ENCODE measurements around the gene FOXO6. TPM values are rescaled to one million over a fixed set of nuclear protein-coding genes. Genes with fewer than 3 reads are reported as not detected.
A peak's percentile ranks its signal among the peaks of the same experiment; 100 is the strongest.

Gene FOXO6
- total RNA-seq, 1 donor from 2014 or later, result not detected

DNA sequence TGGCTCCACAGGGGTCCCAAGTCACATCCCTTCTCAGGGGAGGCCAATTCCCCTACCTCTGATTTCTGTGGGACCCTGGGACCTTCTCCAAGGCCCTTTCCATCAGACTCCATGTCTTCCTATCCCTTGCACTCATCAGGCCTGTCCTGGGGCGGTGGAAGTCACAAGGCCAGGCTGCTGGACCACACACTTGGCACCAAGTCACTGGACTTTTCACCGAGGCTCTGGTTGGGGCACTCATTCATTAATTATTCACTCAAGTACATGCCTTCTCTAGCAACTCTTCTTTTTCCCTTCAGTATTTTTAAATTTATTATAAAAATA, 11.2 kb upstream of the FOXO6 start:
- no peak for DNase-seq (ENCODE audit: low read depth in 2 of 2)

DNA sequence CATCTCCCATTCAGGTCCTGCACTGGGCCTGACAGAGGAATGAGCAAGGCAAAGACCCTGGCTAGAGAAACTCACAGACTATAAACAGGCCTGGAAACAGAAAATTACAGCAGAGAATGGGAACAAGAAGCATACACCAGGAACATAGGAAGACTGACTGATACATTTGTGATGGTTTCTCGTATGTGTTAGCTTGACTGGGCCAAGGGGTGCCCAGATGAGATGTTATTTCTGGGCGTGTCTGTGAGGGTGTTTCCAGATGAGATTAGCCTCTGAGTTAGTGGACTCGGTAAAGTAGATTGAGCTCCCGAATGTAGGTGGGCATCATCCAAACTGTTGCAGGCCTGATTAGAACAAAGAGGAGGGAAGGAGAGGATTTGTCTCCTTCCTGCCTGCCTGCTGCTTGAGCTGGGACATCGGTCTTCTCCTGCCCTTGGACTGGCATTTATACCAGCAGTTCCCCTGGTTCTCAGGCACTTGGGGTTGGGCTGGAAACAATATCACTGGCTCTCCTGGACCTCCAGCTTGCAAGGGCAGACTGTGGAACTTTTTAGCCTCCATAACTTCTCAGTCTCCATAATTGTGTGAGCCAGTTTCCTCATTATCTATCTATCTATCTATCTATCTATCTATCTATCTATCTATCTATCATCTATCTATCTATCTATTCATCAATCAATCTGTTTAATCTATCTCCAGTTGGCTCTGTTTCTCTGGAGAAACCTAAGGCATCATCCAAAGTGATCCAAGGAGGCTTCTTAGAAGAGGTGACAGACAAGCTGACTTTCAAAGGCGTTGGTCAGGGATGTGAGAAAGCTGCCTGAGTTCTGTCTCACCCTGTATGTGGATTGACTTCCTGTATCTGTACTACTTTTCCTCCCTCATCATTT, 9.7 kb upstream of the FOXO6 start:
- no peak for DNase-seq (ENCODE audit: low read depth in 2 of 2)

DNA sequence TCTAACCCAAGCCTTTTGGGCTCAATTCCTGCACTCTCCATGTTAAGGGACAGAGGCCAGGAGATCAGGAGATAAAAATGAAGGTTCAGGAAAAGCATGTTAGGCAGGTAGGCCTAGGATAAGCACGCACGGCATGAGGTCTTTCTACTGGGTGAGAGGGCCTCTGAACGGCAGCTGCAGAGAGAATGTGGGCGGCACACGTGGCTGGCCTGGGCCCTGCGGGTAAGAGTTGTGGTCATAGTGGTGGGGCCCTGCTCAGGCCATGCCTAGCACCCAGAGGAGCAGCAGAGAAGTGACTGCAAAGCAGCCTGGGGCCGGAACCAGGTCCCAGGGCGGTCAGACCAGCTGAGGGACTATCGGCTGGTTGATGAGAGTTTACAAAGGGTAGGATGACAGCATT, 7.5 kb upstream of the FOXO6 start:
- no peak for DNase-seq (ENCODE audit: low read depth in 2 of 2)

DNA sequence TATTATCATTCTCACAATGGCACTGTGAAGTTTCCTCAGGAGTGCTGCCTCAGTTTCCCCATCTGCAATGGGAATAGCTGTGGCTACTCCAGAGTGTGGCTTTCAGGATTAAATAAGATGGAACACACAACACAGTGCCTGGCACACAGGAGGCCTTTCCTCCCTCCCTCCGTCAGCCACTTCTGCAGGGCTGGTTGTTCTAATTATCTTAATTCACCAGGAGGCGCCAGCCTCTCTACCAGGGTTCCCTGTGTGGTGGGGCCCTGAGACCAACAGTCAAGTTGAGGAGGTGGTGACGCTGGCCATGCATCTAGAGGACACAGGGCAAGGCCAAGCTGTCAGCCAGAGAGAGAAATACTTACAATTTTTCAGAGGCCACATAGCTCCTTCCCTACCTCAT, 6.3 kb upstream of the FOXO6 start:
- DNase-seq (ENCODE audit: low read depth in 2 of 2), result no peak

DNA sequence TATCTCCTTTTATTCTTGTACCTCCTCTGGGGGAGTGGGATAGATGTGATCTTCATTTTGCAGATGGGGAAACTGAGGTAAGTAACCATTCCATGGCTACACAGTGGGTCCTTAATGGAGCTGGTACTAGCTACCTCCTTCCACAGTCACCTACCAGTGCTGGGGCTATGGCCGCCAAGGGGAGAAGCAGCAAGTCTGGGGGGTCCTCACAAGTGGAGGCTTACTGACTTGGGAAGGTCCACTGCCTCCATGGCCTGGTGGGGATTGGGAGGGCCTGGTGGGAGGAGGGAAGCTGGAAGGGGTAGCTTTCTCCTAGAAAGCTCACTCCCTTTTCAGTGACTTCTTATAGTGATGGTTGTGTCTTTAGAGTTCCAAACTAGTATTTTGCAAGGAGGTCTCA, 5.9 kb upstream of the FOXO6 start:
- DNase-seq (ENCODE audit: low read depth in 2 of 2), result no peak

DNA sequence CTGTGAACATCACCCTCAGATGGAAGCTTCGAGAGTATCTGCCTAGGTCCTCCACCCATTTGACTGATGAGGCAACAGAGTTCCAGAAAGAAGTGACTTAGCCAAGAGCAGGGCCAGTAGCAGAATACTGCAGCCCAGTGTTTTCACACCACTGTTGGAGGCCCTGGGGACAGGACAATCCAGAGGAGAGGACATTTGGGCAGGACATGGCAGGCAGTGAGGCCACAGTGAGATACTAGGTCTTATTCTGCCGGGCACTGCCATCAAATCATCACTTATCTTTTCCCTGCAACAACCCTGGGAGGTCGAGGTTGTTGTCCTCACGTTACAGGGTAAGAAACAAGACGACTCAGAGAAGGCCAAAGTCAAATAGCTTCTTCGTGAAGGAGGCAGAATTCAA, 5.5 kb upstream of the FOXO6 start:
- no peak for DNase-seq (ENCODE audit: low read depth in 2 of 2)

DNA sequence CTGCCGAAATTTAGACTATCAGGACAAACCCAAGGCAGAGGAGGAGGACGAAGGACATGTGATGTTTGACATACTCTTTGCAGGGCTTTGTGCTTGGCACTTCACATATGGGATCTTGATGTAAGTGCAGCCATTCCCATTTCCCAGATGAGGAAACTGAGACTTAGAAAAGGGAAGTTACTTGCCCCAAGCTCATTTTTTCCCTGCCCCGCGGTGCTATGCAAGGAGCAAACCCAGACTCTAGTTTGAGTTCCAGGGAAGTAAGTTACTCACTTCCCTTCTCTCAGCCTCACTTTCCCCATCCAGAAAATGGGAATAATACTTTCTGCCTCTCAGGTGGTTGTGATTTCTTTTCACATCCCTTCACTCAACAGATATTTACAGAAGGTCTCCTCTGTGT, 4.5 kb upstream of the FOXO6 start:
- DNase-seq (ENCODE audit: low read depth in 2 of 2), result no peak

DNA sequence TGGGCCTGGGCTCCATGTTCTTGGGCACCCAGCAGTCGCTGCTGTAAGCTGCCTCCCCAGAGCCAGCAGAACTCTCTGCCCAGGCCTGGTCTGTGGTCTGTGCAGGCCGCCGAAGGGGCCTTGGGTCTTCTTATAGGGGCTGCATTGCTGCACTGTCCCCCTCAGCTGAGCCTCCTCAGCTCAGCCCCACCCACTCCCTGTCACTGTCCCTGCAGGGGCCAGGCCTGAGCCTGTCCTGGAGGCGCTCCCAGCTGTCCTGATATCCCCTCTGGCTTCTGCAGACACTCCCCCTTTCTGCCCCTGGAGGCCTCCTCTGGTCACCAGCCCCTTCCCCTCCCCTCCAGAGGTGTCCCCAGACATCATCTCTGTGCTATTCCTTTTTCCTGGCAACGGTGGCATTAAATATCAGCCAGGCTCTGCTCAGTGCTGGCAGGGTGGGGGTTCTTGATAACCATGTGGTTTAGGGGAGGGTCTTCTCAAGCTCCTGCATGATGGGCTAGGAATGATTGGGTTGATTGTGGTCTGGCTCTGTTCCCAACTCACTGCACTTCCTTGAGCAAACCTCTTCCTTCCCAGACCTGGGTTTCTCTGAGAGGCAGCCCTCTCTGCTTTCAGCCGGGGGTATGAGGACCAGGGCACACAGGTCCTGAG, 3.7 kb upstream of the FOXO6 start:
- DNase-seq (ENCODE audit: low read depth in 2 of 2), result no peak

DNA sequence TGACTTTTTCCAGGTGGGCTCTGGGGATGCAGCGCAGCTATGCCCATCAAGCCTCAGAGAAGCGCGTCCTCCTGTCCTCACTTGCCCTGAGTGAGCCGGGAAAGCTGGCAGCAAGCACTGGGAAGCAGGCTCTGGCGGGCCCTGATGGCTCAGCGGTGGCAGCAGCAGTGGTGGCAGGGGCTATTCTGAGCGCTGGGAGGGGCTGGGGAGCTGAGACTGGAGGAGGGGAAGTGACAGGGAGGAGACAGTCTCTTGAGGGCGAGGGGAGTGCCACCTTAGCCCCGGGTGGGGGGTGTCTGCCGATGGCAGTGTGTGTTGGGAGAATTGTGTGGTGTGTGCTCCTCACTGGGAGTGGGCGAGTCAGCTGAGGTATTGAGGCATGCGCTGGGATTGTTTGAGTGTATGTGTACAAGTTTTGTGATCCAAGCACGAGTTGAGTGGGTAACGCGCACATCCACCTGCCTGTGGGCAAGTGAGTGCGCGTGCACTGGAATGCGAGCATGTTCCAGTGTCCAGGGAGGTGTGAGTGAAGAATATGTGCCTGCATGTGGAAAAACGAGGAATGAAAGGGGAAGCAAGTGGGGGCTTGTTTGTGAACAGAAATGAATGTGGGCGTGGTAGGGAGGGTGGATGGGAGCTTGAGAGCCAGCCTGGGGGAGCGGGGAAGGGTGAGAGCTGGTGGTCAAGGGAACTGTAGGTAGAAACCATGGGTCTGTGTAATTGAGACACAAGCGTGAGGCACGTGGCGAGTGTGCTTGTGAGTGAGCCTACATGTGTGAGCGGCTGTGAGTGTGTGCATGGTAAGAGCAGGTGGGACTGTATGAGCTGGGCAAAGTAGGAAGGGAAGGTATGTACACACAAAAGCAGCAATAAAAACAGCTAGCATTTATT, 2.9 kb upstream of the FOXO6 start:
- DNase-seq (ENCODE audit: low read depth in 2 of 2), result no peak

DNA sequence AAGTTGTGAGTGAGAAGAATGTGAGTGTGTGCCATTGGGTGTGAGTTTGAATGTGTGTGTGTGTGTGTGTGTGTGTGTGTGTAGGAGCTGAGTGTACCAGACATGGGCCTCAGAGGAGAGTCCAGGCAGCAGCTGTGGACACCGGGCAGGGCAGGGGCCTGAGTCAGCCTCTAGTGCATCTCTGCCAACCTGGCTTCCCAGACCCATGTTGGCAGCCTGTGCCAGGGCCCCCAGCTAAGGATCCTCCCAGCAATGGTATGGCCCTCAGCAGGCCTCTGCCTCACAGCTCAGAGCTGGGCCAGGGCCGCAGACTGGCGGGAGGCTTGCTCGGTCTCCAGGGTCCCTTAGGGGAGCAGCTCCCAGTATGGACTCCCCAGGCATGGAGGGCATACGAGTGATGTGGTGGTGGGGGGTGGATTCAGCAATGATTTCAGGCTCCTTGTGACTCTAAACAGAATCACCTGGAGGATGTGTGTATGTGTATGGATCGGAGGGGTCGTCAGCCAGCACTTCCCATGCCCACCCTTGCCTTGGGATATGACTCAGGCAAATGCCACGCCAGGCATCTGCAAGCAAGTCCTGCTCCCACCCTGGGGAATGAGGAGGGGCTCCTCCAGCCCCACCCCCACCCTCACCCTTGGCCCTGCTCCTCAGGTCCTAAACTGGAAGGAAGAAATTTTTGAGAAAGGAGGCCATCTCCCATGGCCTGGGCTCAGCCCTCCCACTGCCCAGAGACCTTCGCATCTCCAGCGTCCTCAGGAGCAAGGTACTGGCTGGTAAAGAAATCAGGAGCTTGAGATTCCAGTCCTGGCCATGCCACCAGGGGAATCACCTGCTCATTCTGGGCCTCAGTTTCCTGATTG, 1.8 kb upstream of the FOXO6 start:
- DNase-seq (ENCODE audit: low read depth in 2 of 2), result peak in 1 of 2 donors; percentile 27

DNA sequence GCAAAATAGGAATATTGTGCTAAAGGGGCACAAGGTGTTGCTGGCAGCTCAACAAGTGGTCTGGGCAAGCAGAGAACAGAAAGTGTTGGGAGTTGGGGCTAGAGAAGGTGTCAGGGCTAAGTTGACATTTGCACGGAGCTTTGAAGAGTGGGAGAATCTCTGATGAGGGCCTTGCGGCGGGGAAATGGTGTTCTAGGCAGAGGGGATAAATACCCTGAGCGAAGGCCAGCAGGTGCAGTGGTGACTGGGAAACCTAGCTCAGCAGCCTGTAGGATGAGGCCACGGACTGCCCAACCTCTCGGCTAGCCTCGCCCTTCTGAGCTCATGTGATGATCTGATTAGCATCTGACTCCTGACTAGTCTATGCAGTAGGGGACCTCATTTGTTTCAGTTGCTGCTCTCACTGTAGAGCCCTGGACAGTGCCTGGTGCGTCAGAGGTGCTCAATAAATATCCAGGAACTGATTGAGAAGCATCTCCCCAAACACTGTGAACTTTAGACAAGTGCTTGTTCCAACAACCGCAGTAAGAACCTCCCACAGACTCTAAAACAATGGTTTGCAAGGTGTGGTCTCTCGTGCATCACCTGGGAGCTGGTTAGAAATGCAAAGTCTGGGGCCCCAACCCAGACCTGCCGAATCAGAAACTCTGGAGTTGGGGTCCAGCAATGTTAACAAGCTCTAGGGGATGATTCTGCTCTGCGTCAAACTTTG, 1.0 kb upstream of the FOXO6 start:
- no peak for DNase-seq (ENCODE audit: low read depth in 2 of 2)

DNA sequence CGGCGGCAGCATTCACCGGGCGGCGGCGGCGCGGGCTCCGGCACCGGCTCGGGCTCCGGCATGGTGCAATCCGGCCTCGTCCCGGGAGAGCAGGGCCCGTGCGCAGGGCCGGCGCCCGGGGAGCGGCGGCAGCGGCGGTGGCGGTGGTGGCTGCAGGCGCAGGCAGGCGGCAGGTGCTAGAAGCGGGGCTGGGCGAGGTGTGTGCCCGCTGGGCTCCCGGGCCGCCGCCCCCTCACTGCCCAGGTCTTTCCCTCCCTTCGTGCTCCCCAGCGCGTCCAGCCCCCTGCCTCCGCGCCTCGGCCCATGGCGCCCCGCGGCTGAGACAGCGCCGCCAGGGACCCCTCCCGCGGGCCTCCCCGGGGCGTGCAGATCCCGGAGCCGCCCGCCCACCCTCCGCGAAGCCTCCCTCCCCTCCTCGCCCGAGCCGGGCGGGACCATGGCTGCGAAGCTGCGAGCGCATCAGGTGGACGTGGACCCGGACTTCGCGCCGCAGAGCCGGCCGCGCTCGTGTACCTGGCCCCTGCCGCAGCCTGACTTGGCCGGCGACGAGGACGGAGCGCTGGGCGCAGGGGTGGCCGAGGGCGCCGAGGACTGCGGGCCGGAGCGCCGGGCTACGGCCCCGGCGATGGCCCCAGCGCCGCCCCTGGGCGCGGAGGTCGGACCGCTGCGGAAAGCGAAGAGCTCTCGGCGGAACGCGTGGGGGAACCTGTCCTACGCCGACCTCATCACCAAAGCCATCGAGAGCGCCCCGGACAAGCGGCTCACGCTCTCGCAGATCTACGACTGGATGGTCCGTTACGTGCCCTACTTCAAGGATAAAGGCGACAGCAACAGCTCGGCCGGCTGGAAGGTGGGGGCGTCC, 492 bp downstream of the FOXO6 start:
- DNase-seq (ENCODE audit: low read depth in 2 of 2), result peak in 1 of 2 donors; percentile 17

DNA sequence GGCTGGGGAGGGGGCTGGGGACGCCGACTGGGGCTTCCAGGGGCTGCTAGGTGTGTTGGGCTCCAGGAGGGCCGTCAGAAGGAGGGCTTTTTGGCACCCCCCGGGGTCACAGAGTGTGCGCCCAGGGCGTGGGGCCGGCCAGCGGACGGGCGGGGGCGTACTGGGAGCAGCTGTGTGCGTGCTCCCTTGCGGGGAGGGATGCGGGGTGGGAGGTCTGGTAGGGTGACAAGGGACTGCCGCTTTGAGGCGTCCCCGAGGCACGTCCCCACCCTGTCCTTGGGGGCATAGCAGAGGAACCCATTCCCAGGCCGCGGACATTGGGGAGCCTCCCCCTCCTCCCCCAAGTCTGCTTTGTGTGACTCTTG, 1.1 kb downstream of the FOXO6 start:
- no peak for DNase-seq (ENCODE audit: low read depth in 2 of 2)

DNA sequence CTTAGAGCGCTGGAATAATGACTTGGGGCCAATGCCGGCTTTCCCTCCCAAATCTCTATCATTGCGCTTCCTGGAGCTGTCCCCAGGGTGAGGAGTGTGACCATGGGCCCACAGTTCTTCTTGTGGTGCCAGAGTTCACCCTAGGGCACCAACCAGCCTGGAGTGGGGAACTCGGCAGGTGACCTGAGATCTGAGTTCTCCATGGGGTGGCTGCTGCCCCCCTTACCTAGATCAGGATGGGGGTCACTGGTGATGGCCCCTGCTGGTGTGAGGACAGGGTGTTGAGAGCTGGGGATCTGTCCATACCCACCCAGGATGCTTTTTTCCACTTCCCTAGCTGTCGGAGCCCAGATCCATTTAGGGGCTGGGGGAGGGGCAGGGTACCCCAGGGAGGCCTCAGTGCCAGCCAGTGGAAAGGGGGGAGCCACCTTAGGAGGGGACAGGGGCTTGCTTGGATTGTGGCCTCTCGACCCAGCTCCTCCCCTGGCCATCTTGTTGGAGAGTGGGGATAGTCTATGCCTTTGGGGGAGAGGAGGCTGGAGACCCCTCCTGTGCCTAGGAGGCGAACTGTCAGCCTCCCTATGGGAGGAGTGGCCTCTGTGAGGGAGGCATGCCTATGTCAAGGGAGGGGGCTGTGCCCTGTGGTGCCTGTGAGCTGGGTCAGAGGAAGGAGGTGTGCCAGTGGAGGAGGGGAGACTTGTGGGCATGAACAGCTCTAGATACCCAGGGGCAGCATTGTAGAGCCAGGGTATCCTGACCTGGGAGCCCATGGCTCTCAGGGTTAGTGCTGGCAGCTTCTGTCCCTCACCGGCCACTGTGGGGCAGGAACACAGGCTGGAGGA, 1.7 kb downstream of the FOXO6 start:
- DNase-seq (ENCODE audit: low read depth in 2 of 2), result no peak

DNA sequence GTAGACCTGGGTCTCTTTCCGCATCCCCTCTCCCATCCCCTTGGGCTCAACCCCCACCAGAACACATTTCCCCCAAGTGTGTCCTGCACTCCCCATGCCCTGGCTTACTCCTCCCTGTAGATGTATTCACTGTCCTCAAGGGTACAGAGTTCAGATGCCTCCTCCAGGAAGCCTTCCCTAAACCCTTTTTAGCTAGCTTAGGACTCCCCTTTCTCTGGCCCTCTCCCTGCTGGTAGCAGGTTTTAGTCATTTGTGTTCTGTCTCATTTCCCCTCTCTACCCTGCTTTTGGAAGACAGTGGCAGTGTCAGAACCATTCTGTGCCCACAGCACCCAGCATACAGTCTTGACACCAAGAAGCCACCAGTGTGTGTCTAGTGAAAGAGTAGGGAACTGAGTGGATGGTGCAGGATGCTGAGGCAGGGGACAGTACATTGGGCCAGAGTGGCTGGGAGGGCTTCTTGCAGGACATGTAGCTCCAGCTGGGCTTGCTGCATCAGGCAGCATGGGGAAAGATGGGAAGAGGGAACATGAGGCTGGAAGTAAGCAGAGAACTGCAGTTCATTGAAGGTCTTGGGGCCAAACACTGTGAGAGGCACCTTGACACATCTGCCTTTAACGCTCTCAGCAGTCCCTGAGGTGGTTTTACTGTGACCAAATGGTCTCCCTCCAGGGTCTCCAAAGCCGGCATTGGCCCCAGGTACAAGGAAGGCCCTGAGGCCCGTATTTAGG, 2.5 kb downstream of the FOXO6 start:
- DNase-seq (ENCODE audit: low read depth in 2 of 2), result no peak

DNA sequence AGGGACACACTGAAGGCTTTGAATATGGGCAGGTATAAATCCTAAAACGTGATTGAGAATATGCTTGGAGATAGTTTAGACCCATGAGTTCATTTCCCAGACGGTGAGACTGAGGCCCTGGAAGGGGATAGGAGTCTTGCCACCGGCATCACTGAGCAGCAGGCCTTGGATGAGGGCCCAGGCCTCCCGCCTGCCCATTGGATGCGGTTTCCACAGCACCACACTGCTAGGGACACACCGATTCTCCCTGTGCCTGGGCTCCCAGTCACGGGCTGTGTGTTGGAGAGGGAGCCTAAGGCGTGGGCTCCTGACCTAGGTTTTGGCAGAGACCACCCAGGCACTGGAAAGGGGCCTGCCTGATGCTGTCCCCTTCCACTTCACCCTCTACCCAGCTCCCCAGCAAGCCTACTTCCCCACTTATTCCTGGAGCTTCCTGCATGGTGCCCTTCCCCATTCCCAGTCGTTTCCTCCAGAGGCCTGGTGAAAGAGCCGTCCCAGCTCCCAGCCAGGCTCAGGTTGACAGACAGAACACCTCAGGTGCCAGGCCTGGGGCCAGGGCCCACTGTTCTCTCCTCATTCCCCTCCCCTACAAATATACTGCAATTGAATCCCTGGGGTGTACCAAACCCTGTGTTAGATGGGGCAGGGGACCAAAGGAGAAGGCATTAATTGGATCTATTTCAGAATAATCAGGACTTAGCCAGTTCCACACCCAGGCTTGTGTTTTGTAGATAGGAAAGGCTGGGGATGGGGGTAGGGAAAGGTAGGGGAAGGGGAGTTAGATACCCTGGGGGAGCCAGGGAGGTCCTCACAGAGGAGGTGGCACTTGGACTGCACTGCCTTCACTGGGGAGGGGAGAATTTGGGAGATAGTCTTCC, 3.4 kb downstream of the FOXO6 start:
- DNase-seq (ENCODE audit: low read depth in 2 of 2), result no peak

DNA sequence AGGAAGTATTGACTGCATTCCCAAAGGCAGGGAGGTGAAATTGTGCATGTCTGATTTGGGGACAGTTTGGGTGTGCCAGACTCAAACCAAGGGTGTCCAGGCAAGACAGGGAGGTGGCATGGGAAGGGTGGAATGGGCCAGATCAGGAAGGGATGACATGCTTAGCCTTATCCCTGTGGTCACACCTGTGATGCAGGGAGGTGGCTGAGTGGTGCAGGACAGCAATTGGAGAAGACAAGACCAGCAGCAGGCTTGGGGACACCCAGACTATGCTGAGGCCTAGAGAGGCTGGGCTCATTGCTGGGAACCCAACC, 4.0 kb downstream of the FOXO6 start:
- no peak for DNase-seq (ENCODE audit: low read depth in 2 of 2)

All from lung microvascular endothelial cell (primary cell).